Endothelial cell of umbilical vein (primary cell): ENCODE results near the gene STIMATE. TPM values are rescaled to one million over a fixed set of nuclear protein-coding genes. Genes with fewer than 3 reads are reported as not detected.

ENCODE experiments used
- BruUV-seq: library from RNA; stranded (reverse); fragments of 400-500 nt; replicated peaks from 2 replicates; lab custom pipeline; 2021; lab: Mats Ljungman, UMichigan
- CTCF ChIA-PET: fragments of 300-600, 350-600 bp; sonication (Branson Sonifier 250); formaldehyde crosslinking; loops from one replicate; lab custom pipeline; 2021; ENCODE audit warnings: antibody characterized with exemption, inconsistent platforms; lab: Charles Lee
- POLR2A ChIA-PET: fragments of 300-600, 350-600 bp; sonication (Branson Sonifier 250); formaldehyde crosslinking; loops from one replicate; lab custom pipeline; 2021; ENCODE audit warnings: antibody characterized with exemption, inconsistent platforms; lab: Charles Lee
- DNase-seq: peaks from one replicate; pipeline ENCODE4 v3.0.0-alpha.2; 2011; ENCODE audit warnings: low read depth, low spot score
- FAIRE-seq: peaks from 2 replicates; lab custom pipeline; 2011; peaks lifted over from hg19 to GRCh38; lab: Jason Lieb, UNC
- H2AFZ ChIP-seq: 2 replicates; pipeline ENCODE4 v1.6.0; 2012; ENCODE audit warnings: low read depth, low read length, control low read depth, inconsistent platforms
- H3K27ac ChIP-seq: 2 replicates; pipeline ENCODE4 v1.5.1; 2011; ENCODE audit warnings: low read depth, mild to moderate bottlenecking, control low read depth, low read length, moderate library complexity; ENCODE audit not compliant: insufficient read depth
- H3K27me3 ChIP-seq, 2 experiments: 2 replicates each; pipeline versions ENCODE4 v1.6.0 to v1.6.1; 2011; ENCODE audit warnings: low read length in 2 of 2, mixed read lengths in 1 of 2; ENCODE audit not compliant: control insufficient read depth in 2 of 2, insufficient read depth in 2 of 2
- H3K36me3 ChIP-seq, 2 experiments: 2 replicates in 1 of 2; 3 replicates in 1 of 2; pipeline ENCODE4 v1.5.1; 2011; ENCODE audit warnings: low read length in 2 of 2, mild to moderate bottlenecking in 1 of 2, moderate library complexity in 1 of 2; ENCODE audit not compliant: control insufficient read depth in 2 of 2, insufficient read depth in 2 of 2; ENCODE audit errors: extremely low read depth in 1 of 2
- H3K4me1 ChIP-seq: 3 replicates; pipeline ENCODE4 v1.5.1; 2011; ENCODE audit warnings: mild to moderate bottlenecking, low read length; ENCODE audit not compliant: control insufficient read depth, insufficient read depth; ENCODE audit errors: extremely low read depth
- H3K4me2 ChIP-seq: 2 replicates; pipeline ENCODE4 v1.6.1; 2011; ENCODE audit warnings: low read length, control low read depth, mixed read lengths; ENCODE audit not compliant: insufficient read depth
- H3K4me3 ChIP-seq, 3 experiments: fragments of 200-600 bp in 1 of 3; sonication (generic), shearing (Covaris generic) in 1 of 3; replicated peaks in 1 of 3; 2 replicates each; pipeline ENCODE4 v1.5.1; 2011 to 2016; ENCODE audit warnings: control low read depth in 3 of 3, low read length in 3 of 3, mild to moderate bottlenecking in 2 of 3, inconsistent platforms in 1 of 3, low read depth in 1 of 3, moderate library complexity in 1 of 3; ENCODE audit not compliant: insufficient read depth in 1 of 3
- H3K79me2 ChIP-seq: 2 replicates; pipeline ENCODE4 v1.6.0; 2012; ENCODE audit warnings: low read length, inconsistent platforms; ENCODE audit not compliant: control insufficient read depth, insufficient read depth
- H3K9ac ChIP-seq: replicated peaks from 2 replicates; pipeline ENCODE3; 2011; ENCODE audit warnings: low read length, control low read depth; ENCODE audit not compliant: insufficient read depth; ENCODE audit errors: extremely low read depth
- H3K9me1 ChIP-seq: replicated peaks from 3 replicates; pipeline ENCODE4 v1.6.0; 2011; ENCODE audit warnings: mild to moderate bottlenecking, low read length; ENCODE audit not compliant: control insufficient read depth, insufficient read depth; ENCODE audit errors: extremely low read depth
- H3K9me3 ChIP-seq: replicated peaks from 2 replicates; pipeline ENCODE4 v1.5.1; 2012; ENCODE audit warnings: low read length, inconsistent platforms; ENCODE audit not compliant: control insufficient read depth, insufficient read depth
- H4K20me1 ChIP-seq: replicated peaks from 2 replicates; pipeline ENCODE3; 2011; ENCODE audit warnings: mild to moderate bottlenecking, low read length; ENCODE audit not compliant: control insufficient read depth, insufficient read depth; ENCODE audit errors: extremely low read depth
- EZH2 ChIP-seq: IDR thresholded peaks from 2 replicates; pipeline ENCODE4 v1.6.1; 2012; ENCODE audit warnings: borderline replicate concordance, low read depth, mild to moderate bottlenecking, moderate library complexity, low read length, inconsistent platforms; ENCODE audit not compliant: severe bottlenecking
- FOS ChIP-seq: IDR thresholded peaks from 2 replicates; pipeline ENCODE4 v1.6.1; 2011; ENCODE audit warnings: mild to moderate bottlenecking, low read length, moderate library complexity, borderline replicate concordance; ENCODE audit not compliant: insufficient read depth
- GATA2 ChIP-seq: IDR thresholded peaks from 2 replicates; pipeline ENCODE4 v1.7.0; 2011; ENCODE audit warnings: low read depth, mild to moderate bottlenecking, moderate library complexity, mixed read lengths, low read length; ENCODE audit not compliant: insufficient read length, insufficient read depth
- JUN ChIP-seq: IDR thresholded peaks from 2 replicates; pipeline ENCODE4 v1.6.1; 2011; ENCODE audit warnings: borderline replicate concordance, low read depth; ENCODE audit not compliant: insufficient read length, insufficient read depth
- MYC ChIP-seq: IDR thresholded peaks from one replicate; pipeline ENCODE4 v1.6.1; 2011; ENCODE audit warnings: mild to moderate bottlenecking, low read depth, low read length
- POLR2A ChIP-seq: IDR thresholded peaks from 2 replicates; pipeline ENCODE4 v1.6.1; 2012; ENCODE audit warnings: low read depth, mild to moderate bottlenecking, control low read depth, low read length
- POLR2AphosphoS5 ChIP-seq: IDR thresholded peaks from 2 replicates; pipeline ENCODE4 v1.6.1; 2012; ENCODE audit warnings: low read depth, mild to moderate bottlenecking, control low read depth, low read length, moderate library complexity; ENCODE audit not compliant: insufficient read depth
- dilution Hi-C: fragments of 300-500 bp; cut with MboI; formaldehyde crosslinking; loops from one replicate; pipeline ENCODE4 v1.15.0; 2019; ENCODE audit warnings: low sequenced_read_pairs; ENCODE audit not compliant: extremely low pct_ligation_motif_present
- intact Hi-C: fragments of 100-400 bp; cut with micrococcal nuclease; formaldehyde crosslinking; loops from one replicate; pipeline ENCODE4 v1.10.0; 2022
- polyA plus RNA-seq, 4 experiments: library from polyadenylated mRNA; depleted of rRNA in 3 of 4; stranded (reverse) in 3 of 4; unstranded in 1 of 4; fragments of >200 nt; gene quantifications; 2 replicates each; pipeline versions ENCODE4 v1.2.1 to v1.2.3, GENCODE V29; 2011 to 2012; ENCODE audit warnings: missing spikeins in 1 of 4
- total RNA-seq: library from RNA; stranded (reverse); gene quantifications from 2 replicates; pipeline ENCODE4 v1.2.3, GENCODE V29; 2021
- TF ChIP-seq, protein P1 (sequence below), 2 donors: IDR thresholded peaks; 1 replicate in 1 of 2; 2 replicates in 1 of 2; pipeline ENCODE4 v1.5.1; 2011; ENCODE audit warnings: low read length in 2 of 2, mild to moderate bottlenecking in 2 of 2, moderate library complexity in 2 of 2, control low read depth in 1 of 2, inconsistent platforms in 1 of 2, low read depth in 1 of 2; ENCODE audit not compliant: insufficient read depth in 1 of 2; ENCODE audit errors: extremely low read depth in 1 of 2
- TF ChIP-seq, protein P2 (sequence below): IDR thresholded peaks from 2 replicates; pipeline ENCODE4 v1.6.1; 2011; ENCODE audit not compliant: insufficient read depth, insufficient read length

The STIMATE gene
- total and polyA plus RNA-seq, 2 donors (not counting 3 experiments of a cell fraction or from before 2014, with no cell fraction given): 18.2 to 24.0 TPM

- dilution Hi-C loops: no loop called here
- TF ChIP-seq, protein P1, sequence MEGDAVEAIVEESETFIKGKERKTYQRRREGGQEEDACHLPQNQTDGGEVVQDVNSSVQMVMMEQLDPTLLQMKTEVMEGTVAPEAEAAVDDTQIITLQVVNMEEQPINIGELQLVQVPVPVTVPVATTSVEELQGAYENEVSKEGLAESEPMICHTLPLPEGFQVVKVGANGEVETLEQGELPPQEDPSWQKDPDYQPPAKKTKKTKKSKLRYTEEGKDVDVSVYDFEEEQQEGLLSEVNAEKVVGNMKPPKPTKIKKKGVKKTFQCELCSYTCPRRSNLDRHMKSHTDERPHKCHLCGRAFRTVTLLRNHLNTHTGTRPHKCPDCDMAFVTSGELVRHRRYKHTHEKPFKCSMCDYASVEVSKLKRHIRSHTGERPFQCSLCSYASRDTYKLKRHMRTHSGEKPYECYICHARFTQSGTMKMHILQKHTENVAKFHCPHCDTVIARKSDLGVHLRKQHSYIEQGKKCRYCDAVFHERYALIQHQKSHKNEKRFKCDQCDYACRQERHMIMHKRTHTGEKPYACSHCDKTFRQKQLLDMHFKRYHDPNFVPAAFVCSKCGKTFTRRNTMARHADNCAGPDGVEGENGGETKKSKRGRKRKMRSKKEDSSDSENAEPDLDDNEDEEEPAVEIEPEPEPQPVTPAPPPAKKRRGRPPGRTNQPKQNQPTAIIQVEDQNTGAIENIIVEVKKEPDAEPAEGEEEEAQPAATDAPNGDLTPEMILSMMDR (IDR thresholded peaks at IDR 0.05; ENCODE audit: extremely low read depth in 1 of 2, insufficient read depth in 1 of 2, low read depth in 1 of 2, low read length in 2 of 2): no peak
- TF ChIP-seq EZH2 (no peak), POLR2A (no peak), POLR2AphosphoS5 (no peak), GATA2 (no peak), FOS (no peak), JUN (no peak), MYC (no peak)
- TF ChIP-seq, protein P2, sequence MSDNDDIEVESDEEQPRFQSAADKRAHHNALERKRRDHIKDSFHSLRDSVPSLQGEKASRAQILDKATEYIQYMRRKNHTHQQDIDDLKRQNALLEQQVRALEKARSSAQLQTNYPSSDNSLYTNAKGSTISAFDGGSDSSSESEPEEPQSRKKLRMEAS: no peak
- Histone ChIP-seq H3K9me1 (no peaks in the 10 kb centered on the region), H2AFZ (no peak overlapping the region), H3K4me1 (no peaks in the 10 kb centered on the region), H3K4me2 (no peak overlapping the region), H3K9ac (no peak overlapping the region), H3K4me3 (no peak overlapping the region), H4K20me1 (no peaks in the 10 kb centered on the region), H3K27ac (no peak overlapping the region), H3K9me3 (no peaks in the 10 kb centered on the region), H3K79me2 (no peaks in the 10 kb centered on the region), H3K36me3 (no peaks in the 10 kb centered on the region), H3K27me3 (no peaks in the 10 kb centered on the region)
- ChIA-PET POLR2A (no interaction called here), CTCF (interaction anchor here (0.6 to 1.6 kb wide), 10 partner anchors 9 to 221 kb away, joined by 3 to 5 read pairs (median 3); no protein-coding TSS in a partner anchor)
- no peak for FAIRE-seq
- DNase-seq: no peak
- intact Hi-C loops: no loop called here
- BruUV-seq: no TSS peak
These were observed 17.8 kb downstream of the STIMATE start for GRCh38 chr3:52879581-52879980.
